Measurements from ENCODE around the gene BCL7C.
A peak's percentile ranks its signal among the peaks of the same experiment; 100 is the strongest.
"Not testable (repeated sequence)": the region's sequence is repeated elsewhere in the genome, so short reads cannot be mapped to it uniquely, and the experiment has no call there.

BCL7C gene

GRCh38 chr16:30882429-30883310 lies 11.2 kb downstream of the BCL7C start:
- no peak for DNase-seq
- intact Hi-C loops (cut with DNase I), result no loop called here

DNA sequence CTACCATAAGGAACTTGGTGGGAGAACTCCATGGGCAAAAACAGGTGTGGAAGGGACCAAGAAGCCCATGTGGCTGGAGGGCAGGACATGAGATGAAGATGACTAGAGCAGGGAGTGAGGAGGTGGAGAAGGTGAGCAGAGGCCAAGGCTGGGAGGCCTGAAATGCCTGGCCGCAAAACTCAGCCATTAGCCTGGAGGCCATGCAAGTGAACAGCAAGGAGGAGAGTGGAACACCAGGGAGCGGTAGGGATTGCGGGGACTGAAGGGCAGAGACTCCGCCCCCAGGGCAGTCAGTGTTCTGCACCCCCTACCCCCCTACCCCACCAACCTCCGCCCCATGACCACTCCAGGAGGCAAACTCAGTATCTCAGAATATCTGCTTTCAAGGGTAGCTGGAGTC lies 17.0 kb downstream of the BCL7C start:
- intact Hi-C loops (cut with DNase I), result loop anchor here (2.0 to 5.0 kb wide), 3 partner anchors 20 to 90 kb away; partner anchors contain the start of genes CTF1 and ZNF629
- DNase-seq, result no peak

DNA sequence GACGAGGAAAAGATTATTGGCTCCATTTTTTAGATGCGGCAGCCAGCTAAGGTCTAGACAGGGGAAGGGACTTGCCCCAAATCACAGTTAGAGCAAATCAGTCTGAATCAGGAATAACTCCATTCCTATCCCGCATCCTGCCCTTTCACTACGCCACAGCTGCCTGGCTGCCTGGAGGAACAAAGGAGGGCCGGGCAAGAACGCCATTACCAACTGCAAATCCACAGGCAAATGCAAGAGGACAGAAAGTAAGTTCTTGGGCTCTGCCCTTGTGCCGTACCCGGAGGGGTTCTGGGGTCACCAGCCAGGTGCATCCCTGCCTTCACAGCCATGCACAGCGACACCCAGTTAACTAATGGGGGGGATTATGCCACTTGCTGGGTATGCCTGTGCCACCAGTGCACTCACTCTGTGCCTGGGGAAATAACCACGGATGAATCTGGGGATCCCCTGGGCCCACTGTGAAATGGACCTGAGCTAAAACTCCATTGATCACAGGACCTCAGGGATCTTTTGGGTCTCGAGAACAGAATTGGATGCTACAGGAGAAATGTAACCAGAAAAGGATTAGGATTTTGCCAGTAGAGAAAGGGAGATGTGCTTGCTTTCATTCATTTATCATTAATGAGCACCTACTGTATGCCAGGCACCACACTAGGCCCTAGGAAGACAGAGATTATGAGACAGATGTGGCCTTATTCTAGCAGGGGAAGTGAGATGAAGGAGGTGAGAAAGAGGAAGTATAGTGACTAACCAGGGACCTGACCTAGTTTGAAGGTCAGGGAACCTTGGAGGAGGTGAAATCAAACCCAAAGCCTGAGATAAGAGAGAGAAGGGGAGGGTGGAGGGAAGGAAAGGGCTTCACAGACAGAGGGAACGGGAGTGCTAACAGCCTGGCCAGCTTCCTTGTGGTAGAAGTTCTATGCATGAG lies 17.7 kb downstream of the BCL7C start:
- DNase-seq, result peak in 21 of 42 donors; percentile 7 to 51 (median 22)
- intact Hi-C loops (cut with DNase I), result loop anchor here (2.0 to 5.0 kb wide), 3 partner anchors 21 to 89 kb away; partner anchors contain the start of genes CTF1 and ZNF629

DNA sequence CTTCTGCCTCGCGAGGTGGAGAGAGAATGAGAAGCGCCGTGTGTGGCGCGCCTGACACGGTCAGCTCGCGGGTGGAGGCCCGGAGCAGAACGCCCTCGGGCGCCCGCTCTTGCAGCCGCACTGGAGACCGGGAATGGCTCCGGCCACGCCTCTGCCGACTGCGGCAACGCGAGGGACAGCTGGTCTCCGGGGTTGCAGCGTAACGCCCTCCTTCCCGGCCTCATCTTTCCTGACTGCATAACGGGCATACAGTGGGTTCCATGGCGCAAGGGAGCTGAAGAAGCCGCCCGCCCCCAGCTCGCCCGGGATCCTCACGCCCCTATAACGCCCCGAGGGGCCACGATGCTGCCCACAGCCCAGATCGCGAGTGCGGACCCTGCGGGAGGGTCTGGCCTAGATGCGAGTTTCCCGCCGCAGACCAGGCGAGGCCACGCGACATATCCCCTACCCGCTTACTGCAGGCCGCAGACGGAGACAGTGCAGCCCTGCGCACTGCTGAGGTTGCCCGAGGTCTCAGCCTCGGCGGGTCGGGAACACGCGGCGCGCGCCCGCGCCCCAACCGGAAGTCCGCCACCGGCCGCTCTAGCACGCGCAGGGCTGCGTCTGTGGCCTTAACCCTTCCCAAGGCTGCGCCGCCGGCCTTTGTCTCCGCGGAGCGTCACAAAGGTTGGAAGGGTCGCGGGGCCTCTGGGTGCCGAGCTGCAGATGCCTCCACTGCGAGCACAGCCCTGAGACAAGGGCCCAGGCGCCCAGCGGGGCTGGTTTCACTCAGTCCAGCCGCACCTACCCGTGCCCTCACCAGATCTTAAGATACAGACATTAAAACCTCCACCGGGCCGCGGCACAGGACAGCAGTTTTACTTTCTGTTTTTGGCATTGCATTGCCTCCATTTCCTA lies 18.8 kb downstream of the BCL7C start:
- intact Hi-C loops (cut with DNase I), result loop anchor here (5.0 kb wide), 2 partner anchors 68 to 88 kb away; partner anchors contain the start of gene ZNF629
- peak; percentile 78 to 97 (median 93) for DNase-seq

- intact Hi-C loops (cut with DNase I), result no loop called here
- peak in 15 of 42 donors; percentile 6 to 64 (median 30) for DNase-seq
These were observed 19.5 kb downstream of the BCL7C start for GRCh38 chr16:30874244-30874820.

GRCh38 chr16:30870904-30871303 lies 23.0 kb downstream of the BCL7C start:
- DNase-seq, result no peak
- intact Hi-C loops (cut with DNase I), result no loop called here

DNA sequence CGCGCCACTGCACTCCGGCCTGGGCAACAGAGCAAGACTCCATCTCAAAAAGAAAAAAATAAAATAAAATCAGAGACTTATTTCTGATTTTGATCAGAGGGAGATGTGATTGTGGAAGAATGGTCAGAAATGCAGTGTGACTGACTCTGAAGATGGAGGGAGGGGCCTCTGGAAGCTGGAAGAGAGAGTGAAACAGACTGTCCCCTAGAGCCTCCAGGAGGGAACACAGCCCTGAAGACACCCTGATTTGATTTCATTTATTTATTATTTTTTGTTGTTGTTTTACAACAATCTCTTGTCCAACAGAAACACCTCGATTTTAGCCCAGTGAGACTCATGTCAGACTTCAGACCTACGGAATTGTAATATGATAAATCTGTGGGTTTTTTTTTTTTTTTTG lies 26.1 kb downstream of the BCL7C start:
- DNase-seq, result no peak
- intact Hi-C loops (cut with DNase I), result no loop called here

- DNase-seq, result no peak
- intact Hi-C loops (cut with DNase I), result no loop called here
These were observed 27.8 kb downstream of the BCL7C start for GRCh38 chr16:30866031-30866430.

DNA sequence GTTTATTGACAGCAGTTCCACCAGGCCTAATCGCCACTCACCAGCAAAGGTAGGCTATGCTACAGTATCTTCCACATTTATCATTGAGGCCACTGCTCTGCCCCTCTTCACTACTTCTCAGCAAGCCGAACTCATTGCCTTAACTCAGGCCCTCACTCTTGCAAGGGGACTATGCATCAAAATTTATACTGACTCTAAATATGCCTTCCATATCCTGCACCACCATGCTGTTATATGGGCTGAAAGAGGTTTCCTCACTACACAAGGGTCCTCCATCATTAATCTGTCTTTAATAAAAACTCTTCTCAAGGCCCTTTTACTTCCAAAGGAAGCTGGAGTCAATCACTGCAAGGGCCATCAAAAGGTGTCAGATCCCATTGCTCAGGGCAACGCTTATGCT lies 30.7 kb downstream of the BCL7C start:
- intact Hi-C loops (cut with DNase I); DNase-seq: not testable (repeated sequence)

DNA sequence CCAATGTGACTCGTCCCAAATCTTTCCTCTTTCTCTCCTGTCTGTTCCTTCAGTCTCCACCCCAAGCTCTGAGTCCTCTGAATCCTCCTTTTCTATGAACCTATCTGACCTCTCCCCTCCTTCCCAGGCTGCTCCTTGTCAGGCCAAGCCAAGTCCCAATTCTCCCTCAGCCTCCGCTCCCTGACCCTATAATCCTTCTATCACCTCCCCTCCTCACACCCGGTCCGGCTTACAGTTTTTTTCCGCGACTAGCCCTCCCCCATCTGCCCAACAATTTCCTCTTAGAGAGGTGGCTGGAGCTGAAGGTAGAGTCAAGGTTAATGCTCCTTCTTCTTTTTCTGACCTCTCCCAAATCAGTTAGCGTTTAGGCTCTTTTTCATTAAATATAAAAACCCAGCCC lies 33.1 kb downstream of the BCL7C start:
- DNase-seq; intact Hi-C loops (cut with DNase I): not testable (repeated sequence)

DNA sequence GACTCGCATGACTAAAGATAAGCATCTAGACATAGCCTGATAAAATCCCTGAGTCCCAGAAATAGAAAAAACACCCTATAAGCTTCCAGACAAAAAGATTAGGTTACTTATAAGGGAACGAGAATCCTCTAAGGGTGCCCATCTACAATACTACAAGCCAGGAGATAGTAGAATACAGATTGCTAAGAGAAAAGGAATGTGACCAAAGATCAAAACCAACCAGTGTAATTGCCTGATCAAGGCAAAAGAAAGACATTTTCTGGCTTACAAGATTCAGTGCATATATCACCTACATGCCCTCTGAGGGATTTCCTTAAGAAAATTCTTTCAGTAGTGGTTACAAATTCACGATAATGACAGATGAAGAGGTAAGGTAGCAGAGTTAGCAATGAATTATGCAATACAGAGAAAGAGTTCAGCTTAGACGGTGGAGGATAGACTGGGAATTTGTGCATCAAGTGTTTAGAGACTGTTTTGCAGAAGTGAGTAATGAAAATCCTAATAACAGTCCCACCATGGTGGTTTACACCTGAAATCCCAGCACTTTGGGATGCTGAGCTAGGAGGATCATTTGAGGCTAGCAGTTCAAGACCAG lies 35.0 kb downstream of the BCL7C start:
- intact Hi-C loops (cut with DNase I), result no loop called here
- DNase-seq, result no peak

DNA sequence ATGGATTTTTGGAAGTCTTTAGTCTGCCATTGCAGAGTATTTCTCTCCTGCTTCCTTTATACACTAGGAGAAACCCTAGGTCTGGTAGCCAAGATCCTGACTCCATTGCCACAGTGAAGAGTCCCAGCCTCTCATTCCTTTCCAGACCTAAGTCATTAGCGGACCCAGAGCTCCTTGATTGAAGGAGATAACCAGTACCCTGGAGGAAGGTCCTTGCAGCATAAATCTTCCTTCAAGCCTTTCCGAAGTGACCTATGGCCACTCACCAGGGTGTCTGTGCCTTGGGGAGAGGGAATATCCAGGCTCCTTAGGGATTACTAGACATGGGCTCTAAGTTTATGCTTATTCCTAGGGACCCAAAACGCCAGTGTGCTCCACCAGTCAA lies 35.8 kb downstream of the BCL7C start:
- intact Hi-C loops (cut with DNase I), result no loop called here
- no peak for DNase-seq

DNA sequence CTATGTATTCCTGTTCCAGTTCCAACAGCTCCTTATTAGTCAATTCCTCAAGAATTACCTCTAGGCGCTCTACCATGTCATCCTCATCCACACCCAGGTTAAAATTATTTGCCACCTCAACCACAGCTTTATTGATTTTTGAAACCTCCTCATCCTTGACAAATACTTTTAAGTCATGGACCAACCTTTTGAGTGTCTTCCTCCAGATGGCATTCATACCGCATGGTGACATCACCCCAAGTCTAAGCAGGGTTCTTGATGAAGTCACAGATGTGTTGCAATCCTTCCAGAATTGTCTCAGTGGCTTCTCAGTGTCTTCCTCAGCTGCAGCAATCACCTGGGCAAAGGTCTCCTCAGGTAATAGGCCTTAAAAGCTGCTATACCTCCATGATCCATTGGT lies 40.1 kb downstream of the BCL7C start:
- intact Hi-C loops (cut with DNase I), result no loop called here
- no peak for DNase-seq

GRCh38 chr16:30850246-30850645 lies 43.6 kb downstream of the BCL7C start:
- DNase-seq, result no peak
- intact Hi-C loops (cut with DNase I), result no loop called here

GRCh38 chr16:30846649-30847402 lies 47.1 kb downstream of the BCL7C start:
- intact Hi-C loops (cut with DNase I), result loop anchor here (10.0 kb wide), 1 partner anchor 68 kb away; no protein-coding TSS in a partner anchor
- DNase-seq, result no peak

DNA sequence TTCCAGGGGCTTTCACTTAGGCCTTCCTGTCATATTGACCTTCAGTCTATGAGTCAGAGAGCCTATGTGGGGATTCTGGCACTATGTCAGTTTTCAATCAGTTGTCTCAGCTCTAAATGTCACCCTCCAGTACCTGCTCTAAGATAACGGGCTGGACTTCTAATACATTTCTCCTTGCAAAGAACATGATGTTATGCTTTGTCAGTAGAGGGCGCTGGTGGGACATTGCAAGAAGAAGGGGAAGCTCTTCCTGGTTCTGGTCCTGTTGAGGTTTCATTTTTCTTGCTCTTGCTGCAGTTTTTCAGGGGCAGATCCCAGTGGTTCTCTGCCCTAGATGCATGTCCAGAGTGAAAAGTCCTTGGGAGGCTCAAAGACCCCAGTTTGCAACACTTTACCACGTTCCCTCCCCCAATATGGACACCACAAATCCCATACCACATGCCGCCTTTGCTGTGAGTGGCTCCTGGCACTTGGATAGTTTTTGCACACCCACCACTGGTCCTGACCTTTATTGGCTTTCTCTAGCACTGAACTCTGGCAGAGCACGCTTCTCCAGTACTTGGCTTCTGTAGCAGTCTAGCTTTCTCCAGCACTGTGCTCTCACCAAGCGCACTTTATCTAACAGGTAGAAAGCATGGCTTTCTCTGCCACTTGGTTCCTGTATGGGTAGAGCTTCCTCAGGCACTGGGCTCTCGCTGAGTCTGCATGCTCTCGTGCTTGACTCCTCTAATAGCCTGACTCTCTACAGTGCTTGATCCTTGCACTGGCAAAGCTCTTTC lies 49.0 kb downstream of the BCL7C start:
- peak in 38 of 42 donors; percentile 23 to 90 (median 71) for DNase-seq
- intact Hi-C loops (cut with DNase I), result loop anchor here (10.0 kb wide), 1 partner anchor 70 kb away; no protein-coding TSS in a partner anchor
